AG10803 (cell line): ENCODE data around the gene ZNF789.
"Not testable (repeated sequence)": the region's sequence is repeated elsewhere in the genome, so short reads cannot be mapped to it uniquely, and the experiment has no call there.

ENCODE experiments used
- DNase-seq: peaks from one replicate; pipeline ENCODE4 v3.0.0; 2010; ENCODE audit warnings: low read depth
- H3K4me3 ChIP-seq: 2 replicates; pipeline ENCODE4 v1.5.1; 2011; ENCODE audit warnings: mild to moderate bottlenecking, low read length, control low read depth
- TF ChIP-seq, protein P1 (sequence below): conservative IDR thresholded peaks from 2 replicates; pipeline ENCODE4 v1.5.1; 2011; ENCODE audit warnings: mild to moderate bottlenecking, low read length, control low read depth, inconsistent platforms

Gene ZNF789

DNA sequence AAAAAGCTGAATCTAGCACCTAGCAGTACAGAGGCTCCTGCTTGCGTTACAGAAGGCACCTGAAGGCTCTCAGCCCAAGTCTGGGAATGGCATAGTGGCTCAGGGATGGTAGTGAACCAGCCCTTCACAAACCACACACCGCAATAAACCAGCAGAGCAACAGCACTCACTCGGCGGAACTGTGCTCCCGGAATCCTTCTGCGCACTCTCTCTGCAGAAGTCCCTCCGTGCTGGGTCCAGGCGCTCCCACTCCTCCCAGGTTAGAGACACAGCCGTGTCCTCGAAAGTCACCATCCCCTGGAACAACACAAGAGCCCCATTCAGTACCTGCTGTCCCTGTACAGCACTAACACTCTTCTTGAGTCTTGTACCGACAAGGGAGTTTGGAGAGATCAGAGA is 25.9 kb downstream of the ZNF789 start:
- peak overlapping the region; percentile 78 for H3K4me3 ChIP-seq
- no peak for DNase-seq
- TF ChIP-seq, protein P1, sequence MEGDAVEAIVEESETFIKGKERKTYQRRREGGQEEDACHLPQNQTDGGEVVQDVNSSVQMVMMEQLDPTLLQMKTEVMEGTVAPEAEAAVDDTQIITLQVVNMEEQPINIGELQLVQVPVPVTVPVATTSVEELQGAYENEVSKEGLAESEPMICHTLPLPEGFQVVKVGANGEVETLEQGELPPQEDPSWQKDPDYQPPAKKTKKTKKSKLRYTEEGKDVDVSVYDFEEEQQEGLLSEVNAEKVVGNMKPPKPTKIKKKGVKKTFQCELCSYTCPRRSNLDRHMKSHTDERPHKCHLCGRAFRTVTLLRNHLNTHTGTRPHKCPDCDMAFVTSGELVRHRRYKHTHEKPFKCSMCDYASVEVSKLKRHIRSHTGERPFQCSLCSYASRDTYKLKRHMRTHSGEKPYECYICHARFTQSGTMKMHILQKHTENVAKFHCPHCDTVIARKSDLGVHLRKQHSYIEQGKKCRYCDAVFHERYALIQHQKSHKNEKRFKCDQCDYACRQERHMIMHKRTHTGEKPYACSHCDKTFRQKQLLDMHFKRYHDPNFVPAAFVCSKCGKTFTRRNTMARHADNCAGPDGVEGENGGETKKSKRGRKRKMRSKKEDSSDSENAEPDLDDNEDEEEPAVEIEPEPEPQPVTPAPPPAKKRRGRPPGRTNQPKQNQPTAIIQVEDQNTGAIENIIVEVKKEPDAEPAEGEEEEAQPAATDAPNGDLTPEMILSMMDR: no peak

DNA sequence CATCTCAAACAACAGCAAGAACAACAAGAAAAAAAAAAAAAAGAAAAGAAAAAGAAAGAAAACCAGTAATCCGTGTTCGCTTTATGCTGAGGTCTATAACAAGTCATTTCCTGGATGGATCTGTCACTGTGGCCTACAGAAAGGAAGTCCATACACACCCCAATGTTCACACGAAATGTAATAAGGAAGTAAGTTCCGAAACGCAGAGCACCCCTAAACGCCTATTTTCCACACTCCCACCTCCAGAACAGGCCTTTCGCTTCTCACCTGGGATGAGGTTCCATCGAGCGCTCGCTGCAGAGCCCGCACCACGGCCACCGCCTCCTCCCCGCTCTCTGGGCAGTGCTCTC is 26.7 kb downstream of the ZNF789 start:
- DNase-seq: peak; percentile 16
- H3K4me3 ChIP-seq: peak overlapping the region; percentile 78
- TF ChIP-seq, protein P1: no peak

DNA sequence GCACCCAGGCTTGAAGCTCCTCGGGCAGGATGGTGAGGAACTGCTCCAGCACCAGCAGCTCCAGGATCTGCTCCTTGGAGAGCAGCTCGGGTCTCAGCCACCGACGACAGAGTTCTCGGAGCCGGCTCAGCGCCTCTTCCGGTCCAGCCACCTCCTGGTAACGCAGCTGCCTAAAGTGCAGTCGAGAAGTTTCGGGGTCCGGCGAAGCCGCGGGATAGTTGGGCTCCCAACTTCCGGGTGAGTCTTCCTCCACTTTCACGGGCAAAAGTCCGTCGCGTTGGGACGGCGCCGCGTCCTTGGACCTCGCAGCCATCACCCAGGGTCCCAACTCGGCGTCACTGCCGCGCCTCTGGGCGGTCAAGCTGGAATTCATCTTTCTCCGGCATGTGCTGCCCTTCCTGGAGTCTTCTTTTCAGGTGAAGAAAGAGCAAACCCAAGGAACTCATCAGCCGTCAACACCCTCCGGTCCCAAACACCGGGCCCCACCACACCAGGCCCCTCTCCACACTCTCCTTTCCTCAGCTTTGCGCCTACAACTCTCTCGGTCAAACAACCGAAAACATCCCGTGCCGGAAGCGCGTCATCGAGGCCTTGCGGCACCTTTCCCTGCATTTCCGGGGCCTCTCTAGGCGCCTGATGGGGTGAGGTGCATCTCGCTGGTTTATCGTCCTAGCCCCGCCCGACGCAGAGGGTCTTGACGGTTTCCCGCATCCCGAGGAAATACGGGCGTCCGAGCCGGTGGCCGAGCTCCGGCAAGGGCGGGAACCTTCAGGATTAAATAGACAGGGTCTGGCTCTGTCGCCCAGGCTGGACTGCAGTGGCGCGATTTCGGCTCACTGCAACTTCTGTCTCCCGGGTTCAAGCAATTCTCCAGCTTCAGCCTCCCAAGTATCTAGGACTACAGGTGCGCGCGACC is 27.3 kb downstream of the ZNF789 start, which contains the start of gene ZNF394:
Gene ZNF394 (minus strand): TSS at position 561 of the 916 bp plus-strand sequence. CDS start 188 bp downstream, at position 373.
- DNase-seq: peak; percentile 89
- peak within 1 kb of the TSS; percentile 78 for H3K4me3 ChIP-seq
- TF ChIP-seq, protein P1: no peak; the same call in 1 of the 2 replicates

DNA sequence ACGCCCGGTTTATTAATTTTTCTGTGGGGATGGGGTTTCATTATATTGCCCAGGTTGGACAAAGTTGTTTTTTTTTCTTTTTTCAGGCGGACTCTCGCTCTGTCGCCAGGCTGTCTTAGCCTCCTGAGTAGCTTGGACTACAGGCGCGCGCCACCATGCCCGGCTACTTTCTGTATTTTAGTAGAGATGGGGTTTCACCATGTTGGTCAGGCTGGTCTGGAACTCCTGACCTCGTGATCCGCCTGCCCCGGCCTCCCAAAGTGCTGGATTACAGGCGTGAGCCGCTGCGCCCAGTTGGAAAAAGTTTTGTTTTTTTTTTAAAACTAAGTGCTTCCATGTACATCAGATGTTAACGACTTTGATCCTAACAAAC is 27.9 kb downstream of the ZNF789 start:
- TF ChIP-seq, protein P1: no peak
- DNase-seq: no peak
- H3K4me3 ChIP-seq: peak overlapping the region; percentile 78

DNA sequence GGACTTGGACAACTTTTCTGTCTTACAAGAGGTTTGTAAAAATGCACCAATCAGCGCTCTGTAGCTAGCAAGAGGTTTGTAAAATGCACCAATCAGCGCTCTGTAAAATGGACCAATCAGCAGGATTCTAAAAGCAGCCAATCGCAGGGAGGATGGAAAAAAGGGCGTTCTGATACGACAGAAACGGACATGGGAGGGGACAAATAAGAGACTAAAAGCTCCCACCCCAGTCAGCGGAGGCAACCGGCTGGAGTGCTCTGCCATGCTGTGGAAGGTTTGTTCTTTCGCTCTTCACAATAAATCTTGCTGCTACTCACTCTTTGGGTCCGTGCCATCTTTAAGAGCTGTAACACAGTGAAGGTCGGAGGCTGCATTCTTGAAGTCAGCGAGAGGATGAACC is 28.5 kb downstream of the ZNF789 start:
- not testable (repeated sequence) for DNase-seq, H3K4me3 ChIP-seq

DNA sequence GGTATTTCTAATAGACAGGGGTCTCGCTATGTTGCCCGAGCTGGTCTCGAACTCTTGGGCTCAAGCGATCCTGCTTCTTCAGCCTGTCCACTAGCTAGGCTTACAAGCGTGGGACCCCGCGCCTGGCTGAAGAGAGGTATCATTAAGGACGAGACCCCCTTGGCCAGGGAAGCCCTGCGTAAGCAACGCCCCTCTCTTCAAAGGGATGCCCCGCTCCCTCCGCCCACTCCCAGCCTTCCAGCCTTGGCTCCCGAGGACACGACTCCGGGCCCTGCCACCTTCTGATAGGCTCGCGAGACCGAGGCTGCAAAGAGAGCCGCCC is 31.6 kb downstream of the ZNF789 start:
- H3K4me3 ChIP-seq: peak overlapping the region; percentile 92
- TF ChIP-seq, protein P1: no peak
- no peak for DNase-seq

DNA sequence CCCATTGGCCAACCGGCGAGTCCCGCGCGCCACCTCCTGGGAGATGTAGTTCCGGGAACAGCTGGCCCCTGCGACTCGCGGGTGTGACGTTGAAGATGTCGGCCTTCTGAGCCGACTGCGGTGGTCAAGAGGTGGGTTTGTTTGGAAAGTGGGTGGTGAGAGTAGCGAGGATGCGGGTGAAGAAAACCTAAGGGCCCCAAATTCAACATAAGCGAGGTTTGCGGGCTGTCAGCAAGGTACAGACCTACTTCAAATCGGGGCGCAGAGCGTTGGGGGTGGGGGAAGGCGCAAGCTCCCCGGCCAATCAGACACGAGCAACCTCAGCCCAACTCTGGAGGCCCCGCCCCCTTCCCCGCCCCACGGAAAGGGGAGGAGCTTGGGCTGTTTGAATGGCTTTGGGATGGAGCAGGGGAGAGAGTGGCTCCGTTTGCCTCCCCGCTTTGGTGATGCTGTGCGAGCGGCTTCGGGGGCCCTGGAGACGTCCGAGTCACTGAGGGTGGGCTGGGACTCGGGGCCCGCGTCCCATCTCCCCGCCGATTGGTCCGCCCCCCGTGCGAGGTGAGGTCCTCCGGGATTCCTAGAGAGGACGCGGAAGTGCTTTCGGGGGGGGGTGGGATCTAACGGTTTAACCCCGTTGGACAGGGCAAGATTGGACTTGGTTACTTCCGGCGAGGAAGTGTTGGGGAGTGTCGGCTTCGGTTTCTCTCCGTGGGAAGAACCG is 32.1 kb downstream of the ZNF789 start, which contains the start of gene ZKSCAN5:
Gene ZKSCAN5 (plus strand): TSS at position 60 of the 721 bp plus-strand sequence. CDS start 1,383 bp downstream, outside the sequence.
- TF ChIP-seq, protein P1: no peak
- DNase-seq: peak; percentile 98

More for the DNA sequence above, 32.1 kb downstream of the ZNF789 start, which contains the start of gene ZKSCAN5:
- H3K4me3 ChIP-seq: peak within 1 kb of the TSS; percentile 92
